ENCODE data around the gene NRXN3. TPM values are rescaled to one million over a fixed set of nuclear protein-coding genes. Genes with fewer than 3 reads are reported as not detected.

The NRXN3 gene
- total and polyA plus RNA-seq, 2 donors (not counting 1 experiment from before 2014, with no cell fraction given), result not detected

DNA sequence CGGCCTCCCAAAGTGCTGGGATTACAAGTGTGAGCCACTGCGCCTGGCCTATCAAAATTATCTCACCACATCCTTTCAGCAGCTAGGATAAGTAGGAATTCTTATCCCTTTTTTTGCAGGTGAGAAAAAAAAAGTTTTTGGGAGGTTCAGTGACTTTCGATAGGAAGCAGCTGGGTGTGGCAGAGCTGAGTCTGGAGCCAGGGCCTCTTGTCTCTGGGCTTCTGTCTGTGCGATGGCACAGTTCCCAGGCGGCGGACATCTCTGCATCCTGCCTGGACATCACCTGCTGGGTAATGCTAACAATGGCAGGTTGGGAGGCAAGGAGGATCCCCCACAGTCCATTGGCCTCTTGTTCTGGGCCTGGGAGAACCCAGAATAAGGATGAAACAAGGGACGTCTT, 12.5 kb downstream of the NRXN3 start:
- WGBS (ENCODE audit: insufficient coverage), result 96% methylated on average over 4 of the region's 7 CpGs
- no peak for TF ChIP-seq EZH2 (IDR thresholded peaks at IDR 0.05; ENCODE audit: borderline replicate concordance, insufficient read depth, low read depth, low read length, poor library complexity, severe bottlenecking)
- TF ChIP-seq, protein P1, sequence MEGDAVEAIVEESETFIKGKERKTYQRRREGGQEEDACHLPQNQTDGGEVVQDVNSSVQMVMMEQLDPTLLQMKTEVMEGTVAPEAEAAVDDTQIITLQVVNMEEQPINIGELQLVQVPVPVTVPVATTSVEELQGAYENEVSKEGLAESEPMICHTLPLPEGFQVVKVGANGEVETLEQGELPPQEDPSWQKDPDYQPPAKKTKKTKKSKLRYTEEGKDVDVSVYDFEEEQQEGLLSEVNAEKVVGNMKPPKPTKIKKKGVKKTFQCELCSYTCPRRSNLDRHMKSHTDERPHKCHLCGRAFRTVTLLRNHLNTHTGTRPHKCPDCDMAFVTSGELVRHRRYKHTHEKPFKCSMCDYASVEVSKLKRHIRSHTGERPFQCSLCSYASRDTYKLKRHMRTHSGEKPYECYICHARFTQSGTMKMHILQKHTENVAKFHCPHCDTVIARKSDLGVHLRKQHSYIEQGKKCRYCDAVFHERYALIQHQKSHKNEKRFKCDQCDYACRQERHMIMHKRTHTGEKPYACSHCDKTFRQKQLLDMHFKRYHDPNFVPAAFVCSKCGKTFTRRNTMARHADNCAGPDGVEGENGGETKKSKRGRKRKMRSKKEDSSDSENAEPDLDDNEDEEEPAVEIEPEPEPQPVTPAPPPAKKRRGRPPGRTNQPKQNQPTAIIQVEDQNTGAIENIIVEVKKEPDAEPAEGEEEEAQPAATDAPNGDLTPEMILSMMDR (IDR thresholded peaks at IDR 0.05), result no peak
- H3K4me2 ChIP-seq (replicated peaks; ENCODE audit: low read depth, low read length, poor library complexity, severe bottlenecking), result no peak overlapping the region
- CTCF ChIA-PET, result no interaction called here
- H3K4me1 ChIP-seq (ENCODE audit: control insufficient read depth in 2 of 2, insufficient read depth in 2 of 2, low read length in 2 of 2), result no peaks in the 10 kb centered on the region
- H3K79me2 ChIP-seq (ENCODE audit: control insufficient read depth, insufficient read depth, low read length), result no peaks in the 10 kb centered on the region
- no peaks in the 10 kb centered on the region for H3K36me3 ChIP-seq (replicated peaks in 1 of 2; ENCODE audit: control extremely low read depth in 1 of 2, control insufficient read depth in 1 of 2, extremely low read depth in 1 of 2, insufficient read depth in 2 of 2, low read length in 1 of 2)
- Mint-ChIP-seq H3K9me3 (ENCODE audit: insufficient read depth) (no peaks in the 10 kb centered on the region), H3K27ac (no peak overlapping the region), H3K27me3 (peaks cover 16% of the 10 kb centered on the region), H3K4me3 (no peak overlapping the region), H3K4me1 (no peaks in the 10 kb centered on the region)
- H3K27me3 ChIP-seq (replicated peaks in 1 of 4; ENCODE audit: control extremely low read depth in 1 of 4, control insufficient read depth in 3 of 4, insufficient read depth in 4 of 4, low read length in 3 of 4), result peaks cover 0 to 4% (median 0%) of the 10 kb centered on the region in 4 experiments
- no peak overlapping the region for H3K9ac ChIP-seq (ENCODE audit: low read length)
- no peaks in the 10 kb centered on the region for H4K20me1 ChIP-seq (ENCODE audit: control insufficient read depth, insufficient read depth, low read length, poor library complexity, severe bottlenecking)
- DNase-seq (no peak), ATAC-seq (ENCODE audit: low read depth) (no peak)
- POLR2A ChIA-PET, result no interaction called here
- no peak overlapping the region for H3K27ac ChIP-seq (ENCODE audit: low read length in 2 of 2)
- H2AFZ ChIP-seq (ENCODE audit: insufficient read depth, low read depth, low read length, poor library complexity, severe bottlenecking), result no peak overlapping the region
- H3K9me3 ChIP-seq (ENCODE audit: control extremely low read depth in 1 of 3, control insufficient read depth in 2 of 3, insufficient read depth in 1 of 3, low read length in 2 of 3), result peaks cover 0 to 2% (median 0%) of the 10 kb centered on the region in 3 donors
- intact Hi-C loops (cut with micrococcal nuclease), result no loop called here
- no peak overlapping the region for H3K4me3 ChIP-seq (ENCODE audit: control extremely low read depth in 1 of 5, extremely low read depth in 1 of 5, insufficient read depth in 1 of 5, low read depth in 2 of 5, low read length in 4 of 5)

DNA sequence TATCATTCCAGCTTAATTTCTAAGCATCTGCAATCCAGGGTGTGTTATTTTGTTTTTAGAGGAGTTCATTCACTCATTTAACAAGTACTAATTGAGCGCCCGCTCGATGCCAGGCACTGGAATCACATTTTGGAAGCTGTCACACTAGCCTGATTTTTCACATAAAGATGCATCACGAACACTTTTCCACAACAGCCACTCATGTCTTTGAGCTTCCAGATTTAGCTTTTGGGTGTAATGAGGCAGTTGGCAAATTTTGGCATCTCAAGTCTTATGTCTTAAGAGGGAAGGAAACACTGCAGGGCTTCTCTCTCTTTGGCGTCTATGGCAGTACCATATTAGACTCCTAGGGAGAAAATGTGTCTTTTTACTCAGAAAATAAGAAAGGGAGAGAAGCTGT, 14.0 kb downstream of the NRXN3 start:
- H3K9me3 Mint-ChIP-seq (ENCODE audit: insufficient read depth), result no peaks in the 10 kb centered on the region
- H3K4me1 Mint-ChIP-seq, result no peaks in the 10 kb centered on the region
- TF ChIP-seq, protein P1 (IDR thresholded peaks at IDR 0.05), result no peak
- no peak for TF ChIP-seq EZH2 (IDR thresholded peaks at IDR 0.05; ENCODE audit: borderline replicate concordance, insufficient read depth, low read depth, low read length, poor library complexity, severe bottlenecking)
- H3K9ac ChIP-seq (ENCODE audit: low read length), result no peak overlapping the region
- peaks cover 0 to 3% (median 0%) of the 10 kb centered on the region in 3 donors for H3K9me3 ChIP-seq (ENCODE audit: control extremely low read depth in 1 of 3, control insufficient read depth in 2 of 3, insufficient read depth in 1 of 3, low read length in 2 of 3)
- ATAC-seq (ENCODE audit: low read depth) (no peak), DNase-seq (no peak)
- H3K4me1 ChIP-seq (ENCODE audit: control insufficient read depth in 2 of 2, insufficient read depth in 2 of 2, low read length in 2 of 2), result no peaks in the 10 kb centered on the region
- H3K4me3 Mint-ChIP-seq, result no peak overlapping the region
- no peak overlapping the region for H3K27ac ChIP-seq (ENCODE audit: low read length in 2 of 2)
- no peak overlapping the region for H2AFZ ChIP-seq (ENCODE audit: insufficient read depth, low read depth, low read length, poor library complexity, severe bottlenecking)
- peaks cover 0 to 4% (median 0%) of the 10 kb centered on the region in 4 experiments for H3K27me3 ChIP-seq (replicated peaks in 1 of 4; ENCODE audit: control extremely low read depth in 1 of 4, control insufficient read depth in 3 of 4, insufficient read depth in 4 of 4, low read length in 3 of 4)
- intact Hi-C loops (cut with micrococcal nuclease), result no loop called here
- H4K20me1 ChIP-seq (ENCODE audit: control insufficient read depth, insufficient read depth, low read length, poor library complexity, severe bottlenecking), result no peaks in the 10 kb centered on the region
- WGBS (ENCODE audit: insufficient coverage), result no CpG with 5 or more reads among the region's 5 CpGs
- no peaks in the 10 kb centered on the region for H3K36me3 ChIP-seq (replicated peaks in 1 of 2; ENCODE audit: control extremely low read depth in 1 of 2, control insufficient read depth in 1 of 2, extremely low read depth in 1 of 2, insufficient read depth in 2 of 2, low read length in 1 of 2)
- ChIA-PET POLR2A (no interaction called here), CTCF (no interaction called here)
- no peak overlapping the region for H3K4me3 ChIP-seq (ENCODE audit: control extremely low read depth in 1 of 5, extremely low read depth in 1 of 5, insufficient read depth in 1 of 5, low read depth in 2 of 5, low read length in 4 of 5)
- no peak overlapping the region for H3K27ac Mint-ChIP-seq
- no peaks in the 10 kb centered on the region for H3K79me2 ChIP-seq (ENCODE audit: control insufficient read depth, insufficient read depth, low read length)
- no peak overlapping the region for H3K4me2 ChIP-seq (replicated peaks; ENCODE audit: low read depth, low read length, poor library complexity, severe bottlenecking)
- H3K27me3 Mint-ChIP-seq, result peaks cover 14% of the 10 kb centered on the region
